NCI-H2196 (cell line): ENCODE data around the gene CALHM4.
A peak's percentile ranks its signal among the peaks of the same experiment; 100 is the strongest.
"Not testable (repeated sequence)": the region's sequence is repeated elsewhere in the genome, so short reads cannot be mapped to it uniquely, and the experiment has no call there.

Experiments used
- DNase-seq: peaks from one replicate; lab custom pipeline; 2025; ENCODE audit not compliant: unreplicated experiment; lab: John Stamatoyannopoulos, UW

Gene CALHM4

GRCh38 chr6:116572162-116572561 lies 18.6 kb downstream of the CALHM4 start:
- peak; percentile 10 for DNase-seq

- DNase-seq: no peak
Observed at GRCh38 chr6:116575227-116575626, 21.7 kb downstream of the CALHM4 start.

GRCh38 chr6:116577486-116577885 lies 23.9 kb downstream of the CALHM4 start:
- DNase-seq: no peak

DNA sequence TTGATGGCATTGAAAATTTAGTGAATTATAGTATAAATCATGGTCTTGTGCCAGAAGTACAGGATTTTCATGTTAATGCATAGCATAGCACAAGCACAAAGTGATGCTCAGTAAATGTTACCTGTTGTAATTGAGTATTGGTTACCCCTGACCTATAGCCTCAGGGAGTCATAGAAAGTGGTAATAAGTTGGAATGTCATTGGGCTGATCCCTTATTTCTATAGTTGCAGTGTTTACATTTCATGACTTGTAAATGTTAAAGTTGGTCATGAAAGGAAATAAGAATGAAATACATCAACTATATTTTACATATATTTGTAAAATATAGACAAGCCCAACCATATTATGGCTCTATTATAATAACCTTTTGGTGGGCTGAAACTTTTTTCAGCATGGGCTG lies 24.8 kb downstream of the CALHM4 start:
- DNase-seq: no peak

- DNase-seq: no peak
Observed at GRCh38 chr6:116579143-116579542, 25.6 kb downstream of the CALHM4 start.

DNA sequence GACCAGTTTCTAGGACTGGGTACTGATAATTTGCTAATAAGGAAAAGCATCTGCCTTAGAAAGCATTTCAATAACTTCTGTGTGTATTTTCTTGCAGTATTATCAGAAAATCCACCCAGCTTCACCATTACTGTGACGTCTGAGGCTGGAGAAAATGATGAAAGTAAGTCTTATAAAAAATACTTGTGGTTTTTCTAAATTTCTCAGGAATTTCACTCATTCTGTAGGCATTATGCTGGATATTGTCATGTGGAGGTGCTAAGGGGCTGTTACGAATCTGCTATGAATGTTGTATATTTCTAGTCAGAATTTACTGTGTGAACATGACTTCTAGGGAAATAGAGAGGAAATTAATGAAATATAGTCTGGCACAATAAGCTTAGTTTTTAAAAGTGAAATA lies 26.6 kb downstream of the CALHM4 start:
- no peak for DNase-seq

- DNase-seq: no peak
Observed at GRCh38 chr6:116586276-116586675, 32.7 kb downstream of the CALHM4 start.

GRCh38 chr6:116586738-116587137 lies 33.2 kb downstream of the CALHM4 start:
- no peak for DNase-seq

- DNase-seq: peak; percentile 5
Observed at GRCh38 chr6:116595247-116595646, 41.7 kb downstream of the CALHM4 start.

GRCh38 chr6:116596815-116597214 lies 43.3 kb downstream of the CALHM4 start:
- no peak for DNase-seq

DNA sequence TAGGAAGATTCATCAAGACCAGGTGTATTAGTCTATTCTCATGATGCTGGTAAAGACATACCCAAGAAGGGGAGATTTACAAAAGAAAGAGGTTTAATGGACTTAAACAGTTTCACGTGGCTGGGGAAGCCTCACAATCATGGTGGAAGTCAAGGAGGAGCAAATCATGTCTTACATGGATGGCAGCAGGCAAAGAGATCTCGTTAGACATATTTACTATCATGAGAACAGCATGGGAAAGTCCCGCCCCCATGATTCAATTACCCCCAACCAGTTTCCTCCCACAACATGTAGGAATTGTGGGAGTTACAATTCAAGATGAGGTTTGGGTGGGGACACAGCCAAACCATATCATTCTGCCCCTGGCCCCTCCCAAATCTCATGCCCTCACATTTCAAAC lies 50.4 kb downstream of the CALHM4 start:
- DNase-seq: not testable (repeated sequence)

GRCh38 chr6:116604868-116605267 lies 51.3 kb downstream of the CALHM4 start:
- not testable (repeated sequence) for DNase-seq

DNA sequence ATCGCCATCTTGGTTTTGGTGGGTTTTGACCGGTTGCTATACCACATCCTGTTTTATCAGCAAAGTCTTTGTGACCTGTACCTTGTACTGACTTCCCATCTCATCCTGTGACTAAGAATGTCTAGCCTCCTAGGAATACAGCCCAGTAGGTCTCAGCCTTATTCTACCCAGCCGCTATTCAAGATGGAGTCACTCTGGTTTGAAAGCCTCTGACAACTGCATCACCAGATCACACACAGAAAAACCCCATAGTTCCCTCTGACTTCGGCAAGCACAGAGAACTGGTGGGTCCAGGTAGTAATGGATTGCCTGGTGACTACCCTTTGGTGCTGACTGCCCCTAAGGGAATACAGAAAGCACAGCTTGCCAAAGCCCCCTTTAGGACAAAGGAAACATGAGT lies 52.4 kb downstream of the CALHM4 start:
- no peak for DNase-seq
